Smooth muscle cell (in vitro differentiated cells): ENCODE results near the gene TAF3. TPM values are rescaled to one million over a fixed set of nuclear protein-coding genes. Genes with fewer than 3 reads are reported as not detected.
A peak's percentile ranks its signal among the peaks of the same experiment; 100 is the strongest.

Experiments
- DNase-seq: peaks from one replicate; lab custom pipeline; 2025; ENCODE audit not compliant: unreplicated experiment; lab: John Stamatoyannopoulos, UW
- H2AFZ ChIP-seq: fragments of 200-600 bp; sonication (generic); 2 replicates; pipeline ENCODE4 v1.6.0; 2016; ENCODE audit warnings: antibody characterized with exemption, low read depth, mild to moderate bottlenecking
- H3F3A ChIP-seq: fragments of 200-600 bp; sonication (generic); 2 replicates; pipeline ENCODE4 v1.6.0; 2017; ENCODE audit warnings: antibody characterized with exemption, low read depth
- H3K27ac ChIP-seq: fragments of 200-600 bp; sonication (generic); 2 replicates; pipeline ENCODE4 v1.5.1; 2016; ENCODE audit warnings: low read depth, mild to moderate bottlenecking
- H3K27me3 ChIP-seq: fragments of 200-600 bp; sonication (generic); 2 replicates; pipeline ENCODE4 v1.6.1; 2016; ENCODE audit warnings: low read depth, mild to moderate bottlenecking
- H3K36me3 ChIP-seq: fragments of 200-600 bp; sonication (generic); 2 replicates; pipeline ENCODE4 v1.5.1; 2016; ENCODE audit warnings: low read depth
- H3K4me1 ChIP-seq: fragments of 200-600 bp; sonication (generic); 2 replicates; pipeline ENCODE4 v1.5.1; 2016; ENCODE audit warnings: low read depth
- H3K4me2 ChIP-seq: fragments of 200-600 bp; sonication (generic); 2 replicates; pipeline ENCODE4 v1.6.0; 2016; ENCODE audit warnings: mild to moderate bottlenecking
- H3K4me3 ChIP-seq: fragments of 200-600 bp; sonication (generic); 2 replicates; pipeline ENCODE4 v1.5.1; 2016; ENCODE audit warnings: mild to moderate bottlenecking
- H3K79me2 ChIP-seq: fragments of 200-600 bp; sonication (generic); 2 replicates; pipeline ENCODE4 v1.6.0; 2016; ENCODE audit warnings: low read depth, mild to moderate bottlenecking
- H3K9ac ChIP-seq: fragments of 200-600 bp; sonication (generic); 2 replicates; pipeline ENCODE4 v1.6.0; 2016; ENCODE audit warnings: low read depth
- H3K9me3 ChIP-seq: fragments of 200-600 bp; sonication (generic); replicated peaks from 2 replicates; pipeline ENCODE4 v1.5.1; 2016; ENCODE audit warnings: low read depth
- H4K20me1 ChIP-seq: fragments of 200-600 bp; sonication (generic); 2 replicates; pipeline ENCODE4 v1.6.0; 2016; ENCODE audit warnings: low read depth
- CTCF ChIP-seq: fragments of 200-600 bp; sonication (generic); IDR thresholded peaks from 2 replicates; pipeline ENCODE4 v1.5.1; 2017; ENCODE audit warnings: borderline replicate concordance, mild to moderate bottlenecking, antibody characterized with exemption; ENCODE audit not compliant: insufficient read depth, poor library complexity, severe bottlenecking
- WGBS: methylation state at CpG from one replicate; pipeline ENCODE4 v1.1.7; 2016; ENCODE audit warnings: low lambda C conversion rate; 5-methylcytosine and 5-hydroxymethylcytosine counted together
- polyA plus RNA-seq: library from polyadenylated mRNA; unstranded; fragments of >200 nt; fragmentation: Nextera tagmentation; extraction: Ambion mirVana; gene quantifications from 2 replicates; pipeline ENCODE4 v1.2.1, GENCODE V29; 2016
- total RNA-seq: library from RNA; depleted of rRNA; stranded (reverse); fragments of >200 nt; gene quantifications from 2 replicates; pipeline ENCODE4 v1.2.3, GENCODE V29; 2014

Gene TAF3
- total and polyA plus RNA-seq, 2 experiments from 2014 or later = 3.7 to 7.0 TPM

GRCh38 chr10:7952266-7952665, 134.0 kb downstream of the TAF3 start:
- H3K27ac ChIP-seq = no peak overlapping the region
- no peaks in the 10 kb centered on the region for H3K9me3 ChIP-seq
- H2AFZ ChIP-seq = no peak overlapping the region
- no peak overlapping the region for H3K4me3 ChIP-seq
- no peaks in the 10 kb centered on the region for H3K27me3 ChIP-seq
- H3K4me1 ChIP-seq = peaks cover 5% of the 10 kb centered on the region
- no peaks in the 10 kb centered on the region for H3K79me2 ChIP-seq
- peaks cover 5% of the 10 kb centered on the region for H3F3A ChIP-seq
- peaks cover 18% of the 10 kb centered on the region for H4K20me1 ChIP-seq
- no peak for TF ChIP-seq CTCF
- no peak for DNase-seq
- H3K36me3 ChIP-seq = no peaks in the 10 kb centered on the region
- WGBS = 98% methylated on average over 3 of the region's 3 CpGs
- H3K9ac ChIP-seq = no peak overlapping the region
- H3K4me2 ChIP-seq = no peak overlapping the region

DNA sequence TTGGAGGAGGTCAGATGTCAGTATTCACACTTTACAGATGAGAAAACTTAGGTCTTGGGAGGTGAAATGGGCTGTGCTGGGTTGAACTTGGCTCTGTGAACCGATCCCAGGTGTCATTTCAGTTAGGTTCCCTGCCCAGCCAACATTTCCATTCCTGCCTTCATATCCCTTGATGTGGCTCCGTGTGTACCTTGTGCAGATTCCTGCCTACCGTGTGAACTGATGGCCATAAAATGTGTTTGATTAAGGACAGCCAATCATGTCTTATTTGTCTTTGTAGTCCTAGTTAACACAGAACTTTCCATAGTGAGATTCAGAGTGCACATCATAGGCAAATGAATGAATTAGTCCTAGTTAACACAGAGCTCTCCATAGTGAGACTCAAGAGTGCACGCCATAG, 135.1 kb downstream of the TAF3 start:
- H3K79me2 ChIP-seq = peaks cover 5% of the 10 kb centered on the region
- WGBS = 94% methylated on average over 4 of the region's 4 CpGs

DNA sequence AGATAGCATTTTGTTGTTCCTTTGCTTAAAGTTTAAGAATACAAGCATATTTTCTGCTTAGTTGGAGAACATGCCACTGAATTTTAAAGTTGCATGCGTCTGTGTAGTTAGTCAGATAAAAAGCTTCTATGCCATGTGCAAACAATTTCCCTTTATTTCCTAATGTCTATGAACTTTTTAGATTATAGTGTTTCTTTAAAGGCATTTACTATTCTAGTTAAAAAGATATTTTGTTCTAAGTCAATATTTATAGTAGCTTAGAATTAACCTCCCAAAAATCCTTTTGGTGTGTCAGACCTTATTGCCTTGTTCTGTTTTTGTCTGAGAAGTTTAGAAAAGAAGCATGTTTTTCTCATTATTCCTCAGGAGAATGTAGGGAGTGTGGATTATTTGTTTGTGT, 137.1 kb downstream of the TAF3 start:
- 40% methylated on average over 1 of the region's 1 CpG for WGBS
- Histone ChIP-seq H3K4me2 (no peak overlapping the region), H3K9ac (peak overlapping the region; percentile 29), H4K20me1 (no peaks in the 10 kb centered on the region), H3F3A (peaks cover 5% of the 10 kb centered on the region), H3K79me2 (peaks cover 5% of the 10 kb centered on the region), H3K4me3 (no peak overlapping the region), H3K27me3 (no peaks in the 10 kb centered on the region), H3K36me3 (no peaks in the 10 kb centered on the region), H3K9me3 (no peaks in the 10 kb centered on the region), H3K27ac (peak overlapping the region; percentile 42), H3K4me1 (peaks cover 5% of the 10 kb centered on the region), H2AFZ (no peak overlapping the region)
- TF ChIP-seq CTCF = no peak
- no peak for DNase-seq

More for the DNA sequence above, 135.1 kb downstream of the TAF3 start:
- H3K4me3 ChIP-seq = no peak overlapping the region
- no peak overlapping the region for H3K27ac ChIP-seq
- H3K36me3 ChIP-seq = no peaks in the 10 kb centered on the region
- TF ChIP-seq CTCF = no peak
- no peaks in the 10 kb centered on the region for H3K9me3 ChIP-seq
- H3K9ac ChIP-seq = no peak overlapping the region
- H2AFZ ChIP-seq = no peak overlapping the region
- H3K4me1 ChIP-seq = peaks cover 5% of the 10 kb centered on the region
- DNase-seq = no peak
- no peak overlapping the region for H3K4me2 ChIP-seq
- H3K27me3 ChIP-seq = no peaks in the 10 kb centered on the region
- peaks cover 5% of the 10 kb centered on the region for H3F3A ChIP-seq
- peaks cover 7% of the 10 kb centered on the region for H4K20me1 ChIP-seq

GRCh38 chr10:7956508-7956907, 138.2 kb downstream of the TAF3 start:
- H3K9ac ChIP-seq = no peak overlapping the region
- H4K20me1 ChIP-seq = peaks cover 3% of the 10 kb centered on the region
- no peak overlapping the region for H2AFZ ChIP-seq
- H3K4me1 ChIP-seq = peaks cover 5% of the 10 kb centered on the region
- no peaks in the 10 kb centered on the region for H3K27me3 ChIP-seq
- no peaks in the 10 kb centered on the region for H3K9me3 ChIP-seq
- H3K36me3 ChIP-seq = no peaks in the 10 kb centered on the region
- H3F3A ChIP-seq = peaks cover 5% of the 10 kb centered on the region
- no peak for DNase-seq
- H3K27ac ChIP-seq = peak overlapping the region; percentile 42
- peaks cover 5% of the 10 kb centered on the region for H3K79me2 ChIP-seq
- no peak for TF ChIP-seq CTCF
- H3K4me2 ChIP-seq = peak overlapping the region; percentile 56
- H3K4me3 ChIP-seq = no peak overlapping the region
